Spleen (tissue), 11 donors: Measurements from ENCODE around the gene CLEC3B. TPM values are rescaled to one million over a fixed set of nuclear protein-coding genes. Genes with fewer than 3 reads are reported as not detected.

Experiments
- DNase-seq: peaks from one replicate; pipeline ENCODE4 v3.0.0-alpha.2; 2020
- H3K27ac ChIP-seq, 8 donors: fragments of 200-600 bp; sonication (generic) in 7 of 8; 1 replicate in 4 of 8; 2 replicates in 4 of 8; pipeline versions ENCODE4 v1.5.0 to v1.8.0; 2016 to 2021; ENCODE audit warnings: inconsistent platforms in 4 of 8, mild to moderate bottlenecking in 4 of 8, moderate library complexity in 1 of 8
- H3K27me3 ChIP-seq, 7 donors: fragments of 200-600 bp; sonication (generic) in 6 of 7; replicated peaks in 1 of 7; 1 replicate in 4 of 7; 2 replicates in 3 of 7; pipeline versions ENCODE4 v1.5.0 to v1.8.0; 2016 to 2021; ENCODE audit warnings: inconsistent platforms in 3 of 7, mild to moderate bottlenecking in 1 of 7
- H3K36me3 ChIP-seq, 6 donors: fragments of 200-600 bp; sonication (generic) in 5 of 6; 1 replicate in 4 of 6; 2 replicates in 2 of 6; pipeline versions ENCODE4 v1.5.0 to v1.8.0; 2016 to 2021; ENCODE audit warnings: inconsistent platforms in 2 of 6
- H3K4me1 ChIP-seq, 6 donors: fragments of 200-600 bp; sonication (generic) in 5 of 6; 1 replicate in 3 of 6; 2 replicates in 3 of 6; pipeline versions ENCODE4 v1.5.0 to v1.8.0; 2016 to 2021; ENCODE audit warnings: inconsistent platforms in 3 of 6
- H3K4me3 ChIP-seq, 8 donors: fragments of 200-600 bp; sonication (generic) in 7 of 8; 1 replicate in 4 of 8; 2 replicates in 4 of 8; pipeline versions ENCODE4 v1.5.0 to v1.8.0; 2016 to 2021; ENCODE audit warnings: inconsistent platforms in 4 of 8, mild to moderate bottlenecking in 4 of 8, moderate library complexity in 2 of 8
- H3K9me3 ChIP-seq, 8 donors: fragments of 200-600 bp; sonication (generic) in 7 of 8; 1 replicate in 4 of 8; 2 replicates in 4 of 8; pipeline versions ENCODE4 v1.5.0 to v1.8.0; 2016 to 2021; ENCODE audit warnings: inconsistent platforms in 4 of 8
- POLR2A ChIP-seq, 3 donors: fragments of 450-650 bp; IDR thresholded peaks; one replicate each; pipeline ENCODE4 v1.5.1; 2017; ENCODE audit warnings: antibody characterized with exemption in 3 of 3, mild to moderate bottlenecking in 1 of 3
- POLR2AphosphoS5 ChIP-seq, 3 donors: sonication (generic); formaldehyde crosslinking; IDR thresholded peaks; one replicate each; pipeline ENCODE4 v1.5.1; 2017; ENCODE audit warnings: antibody characterized with exemption in 3 of 3
- WGBS, 5 donors: extraction: QIAGEN DNeasy Blood & Tissue Kit in 3 of 5; methylation state at CpG; one replicate each; pipeline versions ENCODE4 v1.1.5 to v1.1.7; 2013 to 2018; 5-methylcytosine and 5-hydroxymethylcytosine counted together
- intact Hi-C: fragments of 100-400 bp; cut with DNase I; formaldehyde crosslinking; loops from one replicate; pipeline ENCODE4 v1.15.0; 2023; ENCODE audit warnings: low total_unique reads
- polyA plus RNA-seq, 3 donors: library from polyadenylated mRNA; stranded (reverse); fragments of 200-250 nt; gene quantifications; one replicate each; pipeline ENCODE4 v1.2.1, GENCODE V29; 2013
- total RNA-seq, 7 donors: library from RNA; depleted of rRNA in 3 of 7; stranded (reverse); fragments of >200 nt in 3 of 7; fragmentation: NEBNext Ultra II Directional in 4 of 7; extraction: Animal tissue kit (Norgen Biotek cat#: 25700) in 4 of 7; gene quantifications; one replicate each; pipeline versions ENCODE4 v1.1.0 to v1.2.1, GENCODE V29; 2016 to 2021
- TF ChIP-seq, protein P1 (sequence below), 11 experiments: fragments of 200-600 bp in 7 of 11; fragments of 450-650 bp in 4 of 11; sonication (generic) in 4 of 11; IDR thresholded peaks in 8 of 11; conservative IDR thresholded peaks in 3 of 11; 1 replicate in 7 of 11; 2 replicates in 4 of 11; pipeline versions ENCODE4 v1.4.0 to v1.8.0; 2016 to 2021; ENCODE audit warnings: antibody characterized with exemption in 11 of 11, inconsistent platforms in 4 of 11, mild to moderate bottlenecking in 1 of 11
- donor health status: healthy with polysubstance abuse.
- donor health status: DM: no; HTN: no; CAD: no; lungs with moderate emphysema.
- donor health status: DM: no; HTN: no; CAD: no.
- donor health status: Bipolar disorder and iron deficiency.
- donor health status: healthy.
- donor health status: DM: no; HTN: no; CAD: no.
- donor health status: DM: yes; HTN: yes; CAD: no.

The CLEC3B gene
- total and polyA plus RNA-seq, 10 donors: 68.6 to 409 (median 280) TPM

GRCh38 chr3:45026957-45027356 is 854 bp downstream of the CLEC3B start:
- Histone ChIP-seq H3K4me3 (peak overlapping the region in 7 of 8 donors; percentile 13 to 66 (median 36)), H3K9me3 (no peaks in the 10 kb centered on the region), H3K27ac (peak overlapping the region; percentile 49 to 84 (median 66)), H3K27me3 (peaks cover 0 to 30% (median 0%) of the 10 kb centered on the region in 7 donors), H3K4me1 (peaks cover 9 to 63% (median 25%) of the 10 kb centered on the region in 6 donors), H3K36me3 (peaks cover 0 to 14% (median 0%) of the 10 kb centered on the region in 6 donors)
- 41 to 63% (median 61%) methylated on average over 4 of the region's 4 CpGs for WGBS, 5 donors
- TF ChIP-seq, protein P1, sequence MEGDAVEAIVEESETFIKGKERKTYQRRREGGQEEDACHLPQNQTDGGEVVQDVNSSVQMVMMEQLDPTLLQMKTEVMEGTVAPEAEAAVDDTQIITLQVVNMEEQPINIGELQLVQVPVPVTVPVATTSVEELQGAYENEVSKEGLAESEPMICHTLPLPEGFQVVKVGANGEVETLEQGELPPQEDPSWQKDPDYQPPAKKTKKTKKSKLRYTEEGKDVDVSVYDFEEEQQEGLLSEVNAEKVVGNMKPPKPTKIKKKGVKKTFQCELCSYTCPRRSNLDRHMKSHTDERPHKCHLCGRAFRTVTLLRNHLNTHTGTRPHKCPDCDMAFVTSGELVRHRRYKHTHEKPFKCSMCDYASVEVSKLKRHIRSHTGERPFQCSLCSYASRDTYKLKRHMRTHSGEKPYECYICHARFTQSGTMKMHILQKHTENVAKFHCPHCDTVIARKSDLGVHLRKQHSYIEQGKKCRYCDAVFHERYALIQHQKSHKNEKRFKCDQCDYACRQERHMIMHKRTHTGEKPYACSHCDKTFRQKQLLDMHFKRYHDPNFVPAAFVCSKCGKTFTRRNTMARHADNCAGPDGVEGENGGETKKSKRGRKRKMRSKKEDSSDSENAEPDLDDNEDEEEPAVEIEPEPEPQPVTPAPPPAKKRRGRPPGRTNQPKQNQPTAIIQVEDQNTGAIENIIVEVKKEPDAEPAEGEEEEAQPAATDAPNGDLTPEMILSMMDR (IDR thresholded peaks at IDR 0.05 in 8 of 11, conservative IDR thresholded peaks at IDR 0.05 in 3 of 11): no peak
- peak in 2 of 3 donors; percentile 59 to 77 for TF ChIP-seq POLR2AphosphoS5 (IDR thresholded peaks at IDR 0.05)
- no peak for DNase-seq
- intact Hi-C loops: no loop called here

- H3K9me3 ChIP-seq: no peaks in the 10 kb centered on the region
- DNase-seq: no peak
- intact Hi-C loops: no loop called here
- H3K4me1 ChIP-seq: peaks cover 9 to 63% (median 25%) of the 10 kb centered on the region in 6 donors
- peaks cover 0 to 30% (median 0%) of the 10 kb centered on the region in 7 donors for H3K27me3 ChIP-seq
- H3K4me3 ChIP-seq: peak overlapping the region in 7 of 8 donors; percentile 13 to 66 (median 36)
- peaks cover 0 to 18% (median 0%) of the 10 kb centered on the region in 6 donors for H3K36me3 ChIP-seq
- 83 to 89% (median 85%) methylated on average over 4 of the region's 4 CpGs for WGBS, 5 donors
- H3K27ac ChIP-seq: peak overlapping the region; percentile 19 to 84 (median 66)
- TF ChIP-seq POLR2AphosphoS5 (IDR thresholded peaks at IDR 0.05): no peak
- TF ChIP-seq, protein P1 (IDR thresholded peaks at IDR 0.05 in 8 of 11, conservative IDR thresholded peaks at IDR 0.05 in 3 of 11): no peak
- TF ChIP-seq POLR2A (IDR thresholded peaks at IDR 0.05): no peak
Observed at GRCh38 chr3:45027441-45027840, 1.3 kb downstream of the CLEC3B start.

DNA sequence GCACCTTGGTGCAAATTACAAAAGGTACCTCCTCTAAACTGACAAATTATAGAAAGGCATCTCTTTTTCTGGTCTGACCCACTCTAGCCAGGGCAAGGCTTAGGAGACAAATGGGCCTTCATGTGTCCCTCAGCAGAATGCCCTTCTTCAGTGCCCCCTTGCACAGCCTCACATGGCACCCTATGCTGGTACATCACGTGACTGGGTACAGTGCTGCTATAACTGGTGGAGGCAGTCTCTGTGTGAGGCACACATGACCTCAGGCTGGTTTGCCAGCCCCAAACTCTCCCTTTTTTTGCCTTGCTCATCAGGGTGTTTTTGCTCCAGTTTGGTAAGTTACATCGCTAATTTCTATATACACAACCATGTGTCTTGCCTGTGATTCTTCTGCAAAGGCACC is 3.1 kb downstream of the CLEC3B start:
- DNase-seq: no peak
- Histone ChIP-seq H3K27ac (peak overlapping the region in 7 of 8 donors; percentile 5 to 84 (median 68)), H3K4me1 (peaks cover 13 to 76% (median 32%) of the 10 kb centered on the region in 6 donors), H3K4me3 (peak overlapping the region in 5 of 8 donors; percentile 8 to 66 (median 37)), H3K27me3 (peaks cover 0 to 30% (median 0%) of the 10 kb centered on the region in 7 donors), H3K9me3 (no peaks in the 10 kb centered on the region), H3K36me3 (peaks cover 0 to 25% (median 0%) of the 10 kb centered on the region in 6 donors)
- TF ChIP-seq, protein P1 (IDR thresholded peaks at IDR 0.05 in 8 of 11, conservative IDR thresholded peaks at IDR 0.05 in 3 of 11): no peak
- TF ChIP-seq POLR2A (IDR thresholded peaks at IDR 0.05) (no peak), POLR2AphosphoS5 (IDR thresholded peaks at IDR 0.05) (no peak)
- intact Hi-C loops: no loop called here
- 58 to 91% (median 79%) methylated on average over 2 of the region's 2 CpGs for WGBS, 5 donors

- Histone ChIP-seq H3K9me3 (no peaks in the 10 kb centered on the region), H3K36me3 (peaks cover 0 to 25% (median 0%) of the 10 kb centered on the region in 6 donors), H3K4me3 (peak overlapping the region in 4 of 8 donors; percentile 8 to 66 (median 41)), H3K27me3 (peaks cover 0 to 30% (median 0%) of the 10 kb centered on the region in 7 donors), H3K27ac (peak overlapping the region in 7 of 8 donors; percentile 5 to 84 (median 63)), H3K4me1 (peaks cover 14 to 76% (median 35%) of the 10 kb centered on the region in 6 donors)
- TF ChIP-seq POLR2AphosphoS5 (IDR thresholded peaks at IDR 0.05) (no peak), POLR2A (IDR thresholded peaks at IDR 0.05) (no peak)
- TF ChIP-seq, protein P1 (IDR thresholded peaks at IDR 0.05 in 8 of 11, conservative IDR thresholded peaks at IDR 0.05 in 3 of 11): no peak
- no peak for DNase-seq
- intact Hi-C loops: loop anchor here (10.0 kb wide), 1 partner anchor 465 kb away; no protein-coding TSS in a partner anchor
- 48 to 84% (median 72%) methylated on average over 5 of the region's 5 CpGs for WGBS, 5 donors
Observed at GRCh38 chr3:45029661-45030060, 3.6 kb downstream of the CLEC3B start.
